HepG2 (cell line): ENCODE data around the gene ARHGEF1. TPM values are rescaled to one million over a fixed set of nuclear protein-coding genes. Genes with fewer than 3 reads are reported as not detected.

ENCODE experiments used
- ATF7-NPFF ChIP-seq: sonication (generic); formaldehyde crosslinking; IDR thresholded peaks from 2 replicates; pipeline ENCODE4 v1.8.1; 2023; ENCODE audit warnings: mild to moderate bottlenecking, low read depth, missing genetic modification reagents, moderate library complexity
- CCDC6 ChIP-seq: sonication (generic); formaldehyde crosslinking; IDR thresholded peaks from 2 replicates; pipeline ENCODE4 v1.8.1; 2022; ENCODE audit warnings: mild to moderate bottlenecking, missing genetic modification reagents, moderate library complexity
- CHD4 ChIP-seq: fragments of 200-600 bp; sonication (generic); IDR thresholded peaks from 2 replicates; pipeline ENCODE4 v1.7.0; 2017; ENCODE audit warnings: mild to moderate bottlenecking, low read length, borderline replicate concordance
- ERF ChIP-seq: IDR thresholded peaks from 2 replicates; pipeline ENCODE4 v1.6.1; 2018; ENCODE audit warnings: missing biosample characterization, missing genetic modification reagents
- HDAC6 ChIP-seq: fragments of 200-600 bp; sonication (generic); IDR thresholded peaks from 2 replicates; pipeline ENCODE4 v1.7.0; 2017; ENCODE audit warnings: mild to moderate bottlenecking, antibody characterized with exemption, low read length, low read depth
- IRF2 ChIP-seq: IDR thresholded peaks from 2 replicates; pipeline ENCODE4 v1.6.1; 2018; ENCODE audit warnings: missing genetic modification reagents, missing compliant biosample characterization
- MIER3 ChIP-seq: IDR thresholded peaks from 2 replicates; pipeline ENCODE4 v1.6.1; 2016; ENCODE audit warnings: missing compliant biosample characterization, borderline replicate concordance
- NCOR1 ChIP-seq: fragments of 200-600 bp; sonication (generic); IDR thresholded peaks from 2 replicates; pipeline ENCODE4 v1.7.0; 2017; ENCODE audit warnings: antibody characterized with exemption, low read length, borderline replicate concordance
- NONO ChIP-seq, 2 experiments: fragments of 450-650 bp in 1 of 2; sonication (generic) in 1 of 2; formaldehyde crosslinking in 1 of 2; IDR thresholded peaks in 1 of 2; conservative IDR thresholded peaks in 1 of 2; 2 replicates each; pipeline versions ENCODE4 v1.6.1 to v1.8.0; 2017 to 2022; ENCODE audit warnings: mild to moderate bottlenecking in 1 of 2, missing genetic modification reagents in 1 of 2, moderate library complexity in 1 of 2
- PTBP1 ChIP-seq: fragments of 200-400 bp; formaldehyde crosslinking; IDR thresholded peaks from 2 replicates; pipeline ENCODE4 v1.6.1; 2018; ENCODE audit warnings: low read length, low read depth; ENCODE audit not compliant: poor library complexity, severe bottlenecking
- SIX4 ChIP-seq: sonication (generic); formaldehyde crosslinking; IDR thresholded peaks from 2 replicates; pipeline ENCODE4 v1.4.0; 2020; ENCODE audit warnings: missing genetic modification reagents
- SMARCE1 ChIP-seq: fragments of 450-650 bp; IDR thresholded peaks from 2 replicates; pipeline ENCODE4 v1.6.1; 2017; ENCODE audit warnings: borderline replicate concordance
- SPEN ChIP-seq: sonication (generic); formaldehyde crosslinking; IDR thresholded peaks from 2 replicates; pipeline ENCODE4 v1.5.1; 2020; ENCODE audit warnings: low read depth, mild to moderate bottlenecking, missing genetic modification reagents
- ZBTB20 ChIP-seq: sonication (generic); formaldehyde crosslinking; IDR thresholded peaks from 2 replicates; pipeline ENCODE4 v1.8.1; 2023; ENCODE audit warnings: missing genetic modification reagents, low read depth, mild to moderate bottlenecking, borderline replicate concordance
- ZFYVE20 ChIP-seq: sonication (generic); formaldehyde crosslinking; IDR thresholded peaks from 2 replicates; pipeline ENCODE4 v1.8.0; 2023; ENCODE audit warnings: low read depth, mild to moderate bottlenecking, moderate library complexity, missing genetic modification reagents, borderline replicate concordance
- ZNF101 ChIP-seq: sonication (generic); formaldehyde crosslinking; IDR thresholded peaks from 2 replicates; pipeline ENCODE4 v1.4.0; 2020; ENCODE audit warnings: mild to moderate bottlenecking, low read depth, missing genetic modification reagents, borderline replicate concordance
- ZNF235 ChIP-seq: sonication (generic); formaldehyde crosslinking; IDR thresholded peaks from 2 replicates; pipeline ENCODE4 v1.8.1; 2023; ENCODE audit warnings: mild to moderate bottlenecking, missing genetic modification reagents, borderline replicate concordance
- ZNF260 ChIP-seq: sonication (generic); formaldehyde crosslinking; IDR thresholded peaks from 2 replicates; pipeline ENCODE4 v1.4.0; 2020; ENCODE audit warnings: missing genetic modification reagents, low read depth, mild to moderate bottlenecking, borderline replicate concordance
- ZNF264 ChIP-seq: sonication (generic); formaldehyde crosslinking; IDR thresholded peaks from 2 replicates; pipeline ENCODE4 v1.4.0; 2020; ENCODE audit warnings: missing genetic modification reagents
- ZNF329 ChIP-seq: sonication (generic); formaldehyde crosslinking; IDR thresholded peaks from 2 replicates; pipeline ENCODE4 v1.9.0; 2021; ENCODE audit warnings: low read depth, mild to moderate bottlenecking, missing genetic modification reagents
- ZNF577 ChIP-seq: sonication (generic); formaldehyde crosslinking; IDR thresholded peaks from 2 replicates; pipeline ENCODE4 v1.4.0; 2020; ENCODE audit warnings: mild to moderate bottlenecking, low read depth, missing genetic modification reagents, borderline replicate concordance
- ZNF776 ChIP-seq: sonication (generic); formaldehyde crosslinking; IDR thresholded peaks from 2 replicates; pipeline ENCODE4 v1.4.0; 2020; ENCODE audit warnings: mild to moderate bottlenecking, missing genetic modification reagents
- polyA plus RNA-seq, 8 experiments: library from polyadenylated mRNA; depleted of rRNA in 3 of 8; stranded (reverse) in 7 of 8; unstranded in 1 of 8; fragments of >200 nt; fragmentation: Illumina TruSeq in 4 of 8; extraction: Trizol in 4 of 8; gene quantifications; 2 replicates each; pipeline versions ENCODE4 v1.2.1 to v1.2.3, GENCODE V29; 2011 to 2016; ENCODE audit warnings: low read depth in 4 of 8, missing spikeins in 1 of 8, mixed read lengths in 1 of 8; ENCODE audit not compliant: insufficient read depth in 1 of 8
- total RNA-seq, 5 experiments: library from RNA; depleted of rRNA; stranded (reverse); fragments of >200 nt; fragmentation: Illumina TruSeq; extraction: Trizol; gene quantifications; 2 replicates each; pipeline ENCODE4 v1.2.3, GENCODE V29; 2016; ENCODE audit warnings: low read depth in 1 of 5
- TF ChIP-seq, protein P1 (sequence below), 2 experiments: sonication (generic) in 1 of 2; formaldehyde crosslinking in 1 of 2; IDR thresholded peaks; 2 replicates each; pipeline versions ENCODE4 v1.4.0 to v1.6.1; 2018 to 2020; ENCODE audit warnings: missing genetic modification reagents in 2 of 2, borderline replicate concordance in 1 of 2, low read depth in 1 of 2, mild to moderate bottlenecking in 1 of 2, missing biosample characterization in 1 of 2
- TF ChIP-seq, protein P2 (sequence below): sonication (generic); formaldehyde crosslinking; IDR thresholded peaks from 2 replicates; pipeline ENCODE4 v1.4.0; 2020; ENCODE audit warnings: missing genetic modification reagents
- TF ChIP-seq, protein P3 (sequence below): IDR thresholded peaks from 2 replicates; pipeline ENCODE4 v1.6.1; 2016; ENCODE audit warnings: low read depth, borderline replicate concordance

Gene ARHGEF1
- total and polyA plus RNA-seq, 2 of the 13 experiments (the other 11 are each of a cell fraction or from before 2014, with no cell fraction given): 33.7 to 34.7 TPM

DNA sequence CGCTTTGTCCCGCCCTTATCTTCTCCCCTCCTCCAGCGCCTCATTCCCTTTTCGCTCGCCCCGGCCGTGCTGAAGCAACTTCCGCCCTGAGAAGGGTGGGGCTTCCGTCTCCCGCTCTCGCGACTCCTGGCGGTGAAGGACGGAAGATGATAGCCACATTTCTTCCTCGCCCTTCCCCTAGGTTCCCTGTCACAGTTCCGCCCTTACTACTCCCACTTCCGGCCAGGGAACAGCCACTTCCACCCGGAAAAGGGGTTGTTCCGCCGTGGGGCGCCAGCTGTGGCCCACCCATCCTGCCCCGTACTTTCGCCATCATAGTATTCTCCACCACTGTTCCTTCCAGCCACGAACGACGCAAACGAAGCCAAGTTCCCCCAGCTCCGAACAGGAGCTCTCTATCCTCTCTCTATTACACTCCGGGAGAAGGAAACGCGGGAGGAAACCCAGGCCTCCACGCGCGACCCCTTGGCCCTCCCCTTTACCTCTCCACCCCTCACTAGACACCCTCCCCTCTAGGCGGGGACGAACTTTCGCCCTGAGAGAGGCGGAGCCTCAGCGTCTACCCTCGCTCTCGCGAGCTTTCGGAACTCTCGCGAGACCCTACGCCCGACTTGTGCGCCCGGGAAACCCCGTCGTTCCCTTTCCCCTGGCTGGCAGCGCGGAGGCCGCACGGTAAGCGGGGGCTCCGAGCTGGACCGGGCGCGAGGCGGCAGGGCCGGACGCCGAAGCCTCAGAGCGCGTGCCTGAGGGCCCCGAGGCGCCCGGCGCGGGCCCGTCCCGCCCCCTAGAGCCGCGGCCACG is 23.2 kb upstream of the ARHGEF1 start, which contains the start of gene RPS19 (continued):
- TF ChIP-seq, protein P1, sequence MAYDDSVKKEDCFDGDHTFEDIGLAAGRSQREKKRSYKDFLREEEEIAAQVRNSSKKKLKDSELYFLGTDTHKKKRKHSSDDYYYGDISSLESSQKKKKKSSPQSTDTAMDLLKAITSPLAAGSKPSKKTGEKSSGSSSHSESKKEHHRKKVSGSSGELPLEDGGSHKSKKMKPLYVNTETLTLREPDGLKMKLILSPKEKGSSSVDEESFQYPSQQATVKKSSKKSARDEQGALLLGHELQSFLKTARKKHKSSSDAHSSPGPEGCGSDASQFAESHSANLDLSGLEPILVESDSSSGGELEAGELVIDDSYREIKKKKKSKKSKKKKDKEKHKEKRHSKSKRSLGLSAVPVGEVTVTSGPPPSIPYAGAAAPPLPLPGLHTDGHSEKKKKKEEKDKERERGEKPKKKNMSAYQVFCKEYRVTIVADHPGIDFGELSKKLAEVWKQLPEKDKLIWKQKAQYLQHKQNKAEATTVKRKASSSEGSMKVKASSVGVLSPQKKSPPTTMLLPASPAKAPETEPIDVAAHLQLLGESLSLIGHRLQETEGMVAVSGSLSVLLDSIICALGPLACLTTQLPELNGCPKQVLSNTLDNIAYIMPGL (CRISPR knock-in tag; IDR thresholded peaks at IDR 0.05; ENCODE audit: borderline replicate concordance in 1 of 2, low read depth in 1 of 2): peak in 1 of 2 experiments; percentile 60; a peak in 3 of 4 replicates
- peak; percentile 41; the same call in 1 of the 2 replicates for TF ChIP-seq ZNF329
- TF ChIP-seq ZNF101 (CRISPR knock-in tag): no peak
- TF ChIP-seq NONO (IDR thresholded peaks at IDR 0.05): no peak
- TF ChIP-seq NONO (CRISPR knock-in tag; conservative IDR thresholded peaks at IDR 0.05): peak; percentile 63
- TF ChIP-seq SPEN (CRISPR knock-in tag): peak; percentile 98
- no peak; the same call in 1 of the 2 replicates for TF ChIP-seq CCDC6 (CRISPR knock-in tag)
- TF ChIP-seq SIX4 (CRISPR knock-in tag): no peak
- peak; percentile 75 for TF ChIP-seq IRF2 (CRISPR knock-in tag)
- peak; percentile 79; the same call in 1 of the 2 replicates for TF ChIP-seq CHD4
- TF ChIP-seq HDAC6: no peak
- peak; percentile 57; the same call in 1 of the 2 replicates for TF ChIP-seq MIER3 (CRISPR knock-in tag)
- peak; percentile 47; the same call in 1 of the 2 replicates for TF ChIP-seq ERF
- no peak for TF ChIP-seq PTBP1
- no peak for TF ChIP-seq SMARCE1
- peak; percentile 26; the same call in 1 of the 2 replicates for TF ChIP-seq ZBTB20
- TF ChIP-seq, protein P2, sequence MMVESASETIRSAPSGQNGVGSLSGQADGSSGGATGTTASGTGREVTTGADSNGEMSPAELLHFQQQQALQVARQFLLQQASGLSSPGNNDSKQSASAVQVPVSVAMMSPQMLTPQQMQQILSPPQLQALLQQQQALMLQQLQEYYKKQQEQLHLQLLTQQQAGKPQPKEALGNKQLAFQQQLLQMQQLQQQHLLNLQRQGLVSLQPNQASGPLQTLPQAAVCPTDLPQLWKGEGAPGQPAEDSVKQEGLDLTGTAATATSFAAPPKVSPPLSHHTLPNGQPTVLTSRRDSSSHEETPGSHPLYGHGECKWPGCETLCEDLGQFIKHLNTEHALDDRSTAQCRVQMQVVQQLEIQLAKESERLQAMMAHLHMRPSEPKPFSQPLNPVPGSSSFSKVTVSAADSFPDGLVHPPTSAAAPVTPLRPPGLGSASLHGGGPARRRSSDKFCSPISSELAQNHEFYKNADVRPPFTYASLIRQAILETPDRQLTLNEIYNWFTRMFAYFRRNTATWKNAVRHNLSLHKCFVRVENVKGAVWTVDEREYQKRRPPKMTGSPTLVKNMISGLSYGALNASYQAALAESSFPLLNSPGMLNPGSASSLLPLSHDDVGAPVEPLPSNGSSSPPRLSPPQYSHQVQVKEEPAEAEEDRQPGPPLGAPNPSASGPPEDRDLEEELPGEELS (CRISPR knock-in tag): peak; percentile 12; the same call in 1 of the 2 replicates
- TF ChIP-seq ZNF260 (CRISPR knock-in tag): no peak
- no peak for TF ChIP-seq ZNF235
- TF ChIP-seq, protein P3, sequence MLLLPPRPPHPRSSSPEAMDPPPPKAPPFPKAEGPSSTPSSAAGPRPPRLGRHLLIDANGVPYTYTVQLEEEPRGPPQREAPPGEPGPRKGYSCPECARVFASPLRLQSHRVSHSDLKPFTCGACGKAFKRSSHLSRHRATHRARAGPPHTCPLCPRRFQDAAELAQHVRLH: no peak; the same call in 1 of the 2 replicates
- TF ChIP-seq ATF7-NPFF (CRISPR knock-in tag): 0 out of 2 replicates have a peak, but pooled peaks have one; percentile 70
- no peak for TF ChIP-seq ZNF577 (CRISPR knock-in tag)
- peak; percentile 40; the same call in 1 of the 2 replicates for TF ChIP-seq NCOR1
- 0 out of 2 replicates have a peak, but pooled peaks have one; percentile 8 for TF ChIP-seq ZNF264 (CRISPR knock-in tag)
- no peak for TF ChIP-seq ZFYVE20 (CRISPR knock-in tag)
- TF ChIP-seq ZNF776: peak; percentile 50
